HG02840 (cell line): Measurements from ENCODE around the gene CAMTA1.

Experiments
- ATAC-seq: cut with Tn5 transposase; IDR thresholded peaks from one replicate; pipeline ENCODE4 v1.9.1; 2021; ENCODE audit warnings: mild to moderate bottlenecking, moderate library complexity, moderate number of reproducible peaks; ENCODE audit not compliant: unreplicated experiment, low FRiP score

Gene CAMTA1

GRCh38 chr1:6951536-6951935, 166.3 kb downstream of the CAMTA1 start:
- ATAC-seq: no peak

- no peak for ATAC-seq
These were observed 168.0 kb downstream of the CAMTA1 start for GRCh38 chr1:6953216-6953615.

- ATAC-seq: no peak
These were observed 168.7 kb downstream of the CAMTA1 start for GRCh38 chr1:6953907-6954364.

- ATAC-seq: no peak
These were observed 169.3 kb downstream of the CAMTA1 start for GRCh38 chr1:6954591-6954990.

GRCh38 chr1:6955357-6956094, 170.3 kb downstream of the CAMTA1 start:
- no peak for ATAC-seq

GRCh38 chr1:6956488-6957159, 171.4 kb downstream of the CAMTA1 start:
- no peak for ATAC-seq

GRCh38 chr1:6957341-6957740, 172.1 kb downstream of the CAMTA1 start:
- no peak for ATAC-seq

GRCh38 chr1:6958407-6959030, 173.3 kb downstream of the CAMTA1 start:
- no peak for ATAC-seq

- no peak for ATAC-seq
These were observed 174.2 kb downstream of the CAMTA1 start for GRCh38 chr1:6959491-6959890.

- ATAC-seq: no peak
These were observed 175.1 kb downstream of the CAMTA1 start for GRCh38 chr1:6960291-6960811.

- ATAC-seq: no peak
These were observed 175.6 kb downstream of the CAMTA1 start for GRCh38 chr1:6960860-6961259.

GRCh38 chr1:6961289-6961688, 176.0 kb downstream of the CAMTA1 start:
- no peak for ATAC-seq

GRCh38 chr1:6961905-6962477, 176.7 kb downstream of the CAMTA1 start:
- ATAC-seq: no peak

- no peak for ATAC-seq
These were observed 177.3 kb downstream of the CAMTA1 start for GRCh38 chr1:6962478-6962995.

GRCh38 chr1:6962996-6963911, 178.0 kb downstream of the CAMTA1 start:
- no peak for ATAC-seq

- ATAC-seq: no peak
These were observed 178.7 kb downstream of the CAMTA1 start for GRCh38 chr1:6963912-6964307.

GRCh38 chr1:6965083-6965934, 180.1 kb downstream of the CAMTA1 start:
- ATAC-seq: no peak

- ATAC-seq: no peak
These were observed 180.6 kb downstream of the CAMTA1 start for GRCh38 chr1:6965935-6966241.

GRCh38 chr1:6966326-6966725, 181.1 kb downstream of the CAMTA1 start:
- ATAC-seq: no peak
